ENCODE results near the gene CHCHD3.

GRCh38 chr7:133061792-133062191, 20.1 kb downstream of the CHCHD3 start:
- TF ChIP-seq CTCF (IDR thresholded peaks at IDR 0.05), result no peak
- no peak for TF ChIP-seq POLR2A (IDR thresholded peaks at IDR 0.05; ENCODE audit: low read length)
- no peak for TF ChIP-seq EHMT2 (IDR thresholded peaks at IDR 0.05; ENCODE audit: low read depth)
- TF ChIP-seq EP300 (IDR thresholded peaks at IDR 0.05), result no peak
- TF ChIP-seq REST (IDR thresholded peaks at IDR 0.05), result no peak
- TF ChIP-seq CHD2 (IDR thresholded peaks at IDR 0.05; ENCODE audit: low read length, partially characterized antibody), result no peak
- TF ChIP-seq KDM1A (IDR thresholded peaks at IDR 0.05; ENCODE audit: low read depth), result no peak
- no peak for TF ChIP-seq CHD4 (IDR thresholded peaks at IDR 0.05; ENCODE audit: borderline replicate concordance)
- TF ChIP-seq SMC3 (IDR thresholded peaks at IDR 0.05), result no peak
